HG03039 (cell line): Measurements from ENCODE around the gene ABHD2.
A peak's percentile ranks its signal among the peaks of the same experiment; 100 is the strongest.
"Not testable (repeated sequence)": the region's sequence is repeated elsewhere in the genome, so short reads cannot be mapped to it uniquely, and the experiment has no call there.

ENCODE experiments used
- ATAC-seq: cut with Tn5 transposase; IDR thresholded peaks from one replicate; pipeline ENCODE4 v1.9.1; 2021; ENCODE audit warnings: mild to moderate bottlenecking, moderate library complexity; ENCODE audit not compliant: unreplicated experiment

The ABHD2 gene

GRCh38 chr15:89217686-89218376, 129.6 kb downstream of the ABHD2 start:
- ATAC-seq: no peak

- no peak for ATAC-seq
Observed at GRCh38 chr15:89218531-89218930, 130.3 kb downstream of the ABHD2 start.

GRCh38 chr15:89221543-89221942, 133.3 kb downstream of the ABHD2 start, which contains the start of gene RLBP1:
Gene RLBP1 (minus strand): TSS chr15:89221579. CDS start chr15:89218975, 2,604 bp downstream.
- no peak for ATAC-seq

- ATAC-seq: no peak
Observed at GRCh38 chr15:89225588-89225987, 137.3 kb downstream of the ABHD2 start.

GRCh38 chr15:89226359-89227221, 138.3 kb downstream of the ABHD2 start:
- no peak for ATAC-seq

GRCh38 chr15:89227425-89227824, 139.2 kb downstream of the ABHD2 start:
- no peak for ATAC-seq

GRCh38 chr15:89230277-89230676, 142.0 kb downstream of the ABHD2 start:
- no peak for ATAC-seq

- ATAC-seq: no peak
Observed at GRCh38 chr15:89231832-89232231, 143.6 kb downstream of the ABHD2 start.

GRCh38 chr15:89239883-89240810, 151.9 kb downstream of the ABHD2 start:
- not testable (repeated sequence) for ATAC-seq

- ATAC-seq: no peak
Observed at GRCh38 chr15:89243046-89243690, 154.9 kb downstream of the ABHD2 start.

- peak; percentile 92 for ATAC-seq
Observed at GRCh38 chr15:89243691-89244573, 155.7 kb downstream of the ABHD2 start, which contains the start of gene FANCI. Gene FANCI (plus strand): TSS chr15:89243979. CDS start chr15:89247648, 3,669 bp downstream.

- ATAC-seq: no peak
Observed at GRCh38 chr15:89244574-89244903, 156.3 kb downstream of the ABHD2 start.

- no peak for ATAC-seq
Observed at GRCh38 chr15:89247446-89247845, 159.2 kb downstream of the ABHD2 start.

GRCh38 chr15:89248584-89248983, 160.3 kb downstream of the ABHD2 start:
- no peak for ATAC-seq

GRCh38 chr15:89250142-89250541, 161.9 kb downstream of the ABHD2 start:
- not testable (repeated sequence) for ATAC-seq
